ENCODE measurements around the gene MLX.

GRCh38 chr17:42607769-42608168, 40.9 kb downstream of the MLX start:
- no peak for TF ChIP-seq CTCF (IDR thresholded peaks at IDR 0.05; ENCODE audit: insufficient read depth, low read length, poor library complexity, severe bottlenecking)
- no peak for TF ChIP-seq EZH2phosphoT487 (conservative IDR thresholded peaks at IDR 0.05; ENCODE audit: low read length)

Measured in SU-DHL-6 (cell line).